ENCODE results near the gene FNDC3B. TPM values are rescaled to one million over a fixed set of nuclear protein-coding genes. Genes with fewer than 3 reads are reported as not detected.

The FNDC3B gene
- total and polyA plus RNA-seq, 2 of the 8 experiments (the other 6 are each of a cell fraction or from before 2014, with no cell fraction given), result 14.1 to 44.4 TPM

DNA sequence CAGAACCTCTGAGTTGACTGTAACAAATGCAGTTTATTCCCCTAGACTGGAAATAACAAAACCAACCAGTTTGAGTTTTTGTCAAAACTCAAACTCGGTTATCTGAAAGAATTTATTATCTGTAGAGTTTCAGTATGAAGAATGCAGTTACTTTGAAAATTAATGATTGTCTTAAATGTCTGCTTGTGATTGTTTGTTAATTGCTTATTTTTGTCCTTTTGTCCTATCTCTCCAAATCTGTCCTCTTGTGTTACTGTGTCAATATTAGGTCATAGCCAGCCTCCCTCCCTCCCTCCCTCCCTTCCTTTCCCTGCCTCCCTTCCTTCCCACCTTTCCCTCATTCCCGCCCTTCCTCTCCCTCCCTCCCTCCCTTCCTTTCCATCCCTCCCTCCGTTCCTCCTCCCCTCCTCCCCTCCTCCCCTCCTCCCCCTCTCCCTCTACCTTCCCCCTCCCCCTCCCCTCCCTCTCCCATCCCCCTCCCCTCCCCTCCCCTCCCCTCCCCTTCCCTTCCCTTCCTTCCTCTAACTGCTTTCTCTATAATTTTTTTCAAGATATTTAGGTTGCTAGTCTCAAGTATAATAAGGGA lies 153.5 kb downstream of the FNDC3B start:
- H3K18ac ChIP-seq (ENCODE audit: extremely low read depth, low read length), result no peak overlapping the region
- no peak for TF ChIP-seq SP4 (IDR thresholded peaks at IDR 0.05; ENCODE audit: low read length)
- no peak for TF ChIP-seq SUZ12 (IDR thresholded peaks at IDR 0.05; ENCODE audit: low read length)
- no peak for TF ChIP-seq SIRT6 (IDR thresholded peaks at IDR 0.05; ENCODE audit: low read length)
- TF ChIP-seq BACH1 (IDR thresholded peaks at IDR 0.05; ENCODE audit: low read length), result no peak
- TF ChIP-seq RBBP5 (IDR thresholded peaks at IDR 0.05; ENCODE audit: borderline replicate concordance, low read depth, low read length), result no peak
- TF ChIP-seq, protein P1, sequence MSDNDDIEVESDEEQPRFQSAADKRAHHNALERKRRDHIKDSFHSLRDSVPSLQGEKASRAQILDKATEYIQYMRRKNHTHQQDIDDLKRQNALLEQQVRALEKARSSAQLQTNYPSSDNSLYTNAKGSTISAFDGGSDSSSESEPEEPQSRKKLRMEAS (IDR thresholded peaks at IDR 0.05), result no peak
- no peak for TF ChIP-seq TAF7 (optimal IDR thresholded peaks at IDR 0.05; ENCODE audit: borderline replicate concordance, low read depth, low read length)
- TF ChIP-seq GTF2F1 (IDR thresholded peaks at IDR 0.05; ENCODE audit: borderline replicate concordance, low read depth, low read length), result no peak
- H2AK5ac ChIP-seq (ENCODE audit: low read depth, low read length), result no peak overlapping the region
- no peak overlapping the region for H3K4me3 ChIP-seq (ENCODE audit: extremely low read depth in 1 of 4, insufficient read depth in 2 of 4, low read depth in 3 of 4, low read length in 4 of 4)
- no peak overlapping the region for H2BK5ac ChIP-seq (ENCODE audit: low read depth, low read length)
- H4K5ac ChIP-seq (ENCODE audit: insufficient read length, low read depth, low read length), result no peak overlapping the region
- H3K56ac ChIP-seq (replicated peaks; ENCODE audit: insufficient read length, low read depth, low read length), result no peak overlapping the region
- no peaks in the 10 kb centered on the region for H3K79me1 ChIP-seq (ENCODE audit: low read depth, low read length)
- H2BK12ac ChIP-seq (ENCODE audit: low read depth, low read length), result no peak overlapping the region
- peaks cover 0 to 5% (median 0%) of the 10 kb centered on the region in 4 experiments; a peak in 2 of 7 replicates for H3K4me1 ChIP-seq (replicated peaks in 1 of 4; ENCODE audit: control insufficient read depth in 3 of 4, insufficient read depth in 4 of 4, low read length in 3 of 4)
- no peak overlapping the region for H4K8ac ChIP-seq (ENCODE audit: extremely low read depth, insufficient read depth, low read length)
- no peak overlapping the region for H4K91ac ChIP-seq (replicated peaks; ENCODE audit: insufficient read length, low read length)
- H3K27me3 ChIP-seq (replicated peaks in 1 of 4; ENCODE audit: control insufficient read depth in 3 of 4, extremely low read depth in 1 of 4, insufficient read depth in 3 of 4, low read length in 3 of 4), result no peaks in the 10 kb centered on the region
- no peak overlapping the region for H3K4me2 ChIP-seq (ENCODE audit: insufficient read depth in 1 of 2, low read depth in 2 of 2, low read length in 2 of 2)
- 83 to 100% methylated on average over 1 to 2 of the region's 3 CpGs for WGBS, 2 experiments (ENCODE audit: extremely low coverage in 1 of 2, insufficient coverage in 1 of 2, insufficient read length in 1 of 2, insufficient replicate concordance in 2 of 2, low coverage in 1 of 2, low lambda C conversion rate in 2 of 2, missing lambda C conversion rate in 1 of 2)
- no peak for DNase-seq (ENCODE audit: low read depth in 1 of 2, low spot score in 2 of 2)
- no peak overlapping the region for H3K4ac ChIP-seq (replicated peaks; ENCODE audit: insufficient read length, low read depth, low read length)
- ChIA-PET CTCF (ENCODE audit: partially characterized antibody) (no interaction called here), POLR2A (ENCODE audit: partially characterized antibody) (no interaction called here)
- peaks cover 3 to 56% of the 10 kb centered on the region in 2 experiments; a peak in 3 of 4 replicates for H3K79me2 ChIP-seq (ENCODE audit: control insufficient read depth in 1 of 2, insufficient read depth in 2 of 2, low read length in 2 of 2)
- peaks cover 0 to 2% of the 10 kb centered on the region in 2 experiments for H4K20me1 ChIP-seq (replicated peaks in 1 of 2; ENCODE audit: control insufficient read depth in 1 of 2, insufficient read depth in 2 of 2, low read length in 2 of 2)
- no peak overlapping the region for H3K14ac ChIP-seq (ENCODE audit: insufficient read length)
- H3K23ac ChIP-seq (ENCODE audit: insufficient read length), result no peak overlapping the region
- H2BK120ac ChIP-seq (replicated peaks; ENCODE audit: low read depth, low read length), result no peak overlapping the region
- no peak overlapping the region for H3K27ac ChIP-seq (ENCODE audit: low read depth, low read length)
- FAIRE-seq, result no peak
- no peak overlapping the region for H2BK20ac ChIP-seq (ENCODE audit: low read length)
- H3K9me3 ChIP-seq (ENCODE audit: insufficient read depth in 2 of 2, low read depth in 1 of 2, low read length in 1 of 2), result no peaks in the 10 kb centered on the region
- no peak overlapping the region for H2AFZ ChIP-seq (ENCODE audit: low read length)
- no peaks in the 10 kb centered on the region for H3K36me3 ChIP-seq (ENCODE audit: control insufficient read depth in 2 of 4, insufficient read depth in 4 of 4, low read length in 3 of 4)
- H3K9ac ChIP-seq (replicated peaks in 1 of 4; ENCODE audit: extremely low read depth in 1 of 4, low read depth in 3 of 4, low read length in 3 of 4), result no peak overlapping the region
- no peak overlapping the region for H2BK15ac ChIP-seq (ENCODE audit: low read length)
- H3K23me2 ChIP-seq (ENCODE audit: low read depth, low read length), result no peaks in the 10 kb centered on the region
